GM23338 (cell line): ENCODE results near the gene CALHM5. TPM values are rescaled to one million over a fixed set of nuclear protein-coding genes. Genes with fewer than 3 reads are reported as not detected.
A peak's percentile ranks its signal among the peaks of the same experiment; 100 is the strongest.

Experiments used
- ATAC-seq: fragments of 200-7000 bp; cut with Tn5 transposase; 3 replicates; pipeline ENCODE4 v1.9.1; 2020
- DNase-seq: peaks from one replicate; pipeline ENCODE4 v3.0.0-alpha.2; 2015; ENCODE audit warnings: low spot score
- H2AFZ ChIP-seq: fragments of 200-600 bp; sonication (generic); 2 replicates; pipeline ENCODE4 v1.8.0; 2016; ENCODE audit warnings: antibody characterized with exemption, mild to moderate bottlenecking, moderate library complexity
- H3F3A ChIP-seq: fragments of 200-600 bp; sonication (generic); replicated peaks from 2 replicates; pipeline ENCODE4 v1.8.0; 2017; ENCODE audit warnings: antibody characterized with exemption, mixed run types, low read depth
- H3K27ac ChIP-seq: fragments of 200-600 bp; sonication (generic); 2 replicates; pipeline ENCODE4 v1.6.1; 2016; ENCODE audit warnings: low read depth
- H3K27me3 ChIP-seq: fragments of 200-600 bp; sonication (generic); 2 replicates; pipeline ENCODE4 v1.8.0; 2016; ENCODE audit warnings: mild to moderate bottlenecking, mixed run types, moderate library complexity; ENCODE audit not compliant: insufficient read depth
- H3K36me3 ChIP-seq: fragments of 200-600 bp; sonication (generic); 2 replicates; pipeline ENCODE4 v1.8.0; 2016; ENCODE audit warnings: mild to moderate bottlenecking; ENCODE audit not compliant: insufficient read depth
- H3K4me1 ChIP-seq: fragments of 200-600 bp; sonication (generic); 2 replicates; pipeline ENCODE4 v1.8.0; 2016; ENCODE audit warnings: mild to moderate bottlenecking, moderate library complexity; ENCODE audit not compliant: insufficient read depth
- H3K4me2 ChIP-seq: fragments of 200-600 bp; sonication (generic); 2 replicates; pipeline ENCODE4 v1.7.1; 2017; ENCODE audit warnings: mixed run types
- H3K4me3 ChIP-seq: fragments of 200-600 bp; sonication (generic); 2 replicates; pipeline ENCODE4 v1.6.1; 2016; ENCODE audit warnings: mixed run types
- H3K79me2 ChIP-seq: fragments of 200-600 bp; sonication (generic); replicated peaks from 2 replicates; pipeline ENCODE4 v1.8.0; 2017; ENCODE audit warnings: mild to moderate bottlenecking; ENCODE audit not compliant: insufficient read depth
- H3K9me2 ChIP-seq: fragments of 200-600 bp; sonication (generic); 2 replicates; pipeline ENCODE4 v1.8.0; 2017; ENCODE audit not compliant: insufficient read depth
- H4K20me1 ChIP-seq: fragments of 200-600 bp; sonication (generic); replicated peaks from 2 replicates; pipeline ENCODE4 v1.8.0; 2017; ENCODE audit warnings: mild to moderate bottlenecking; ENCODE audit not compliant: insufficient read depth
- H3K27ac Mint-ChIP-seq: 2 replicates; pipeline ENCODE4 v1.8.0; 2020; ENCODE audit warnings: inconsistent platforms, mild to moderate bottlenecking, moderate library complexity, mixed read lengths
- H3K27me3 Mint-ChIP-seq: 3 replicates; pipeline ENCODE4 v1.8.0; 2022; ENCODE audit warnings: low read depth, mild to moderate bottlenecking, moderate library complexity, mixed read lengths, inconsistent platforms; ENCODE audit not compliant: insufficient read depth, poor library complexity
- H3K36me3 Mint-ChIP-seq: 3 replicates; pipeline ENCODE4 v1.8.0; 2021; ENCODE audit warnings: low read depth, mild to moderate bottlenecking, inconsistent platforms, moderate library complexity, mixed read lengths
- H3K4me1 Mint-ChIP-seq: 3 replicates; pipeline ENCODE4 v1.8.0; 2020; ENCODE audit warnings: mild to moderate bottlenecking, inconsistent platforms, mixed read lengths
- H3K4me3 Mint-ChIP-seq: 3 replicates; pipeline ENCODE4 v1.8.0; 2021; ENCODE audit warnings: moderate library complexity, mild to moderate bottlenecking, inconsistent platforms, mixed read lengths
- H3K9me3 Mint-ChIP-seq: 3 replicates; pipeline ENCODE4 v1.8.0; 2020; ENCODE audit warnings: moderate library complexity, mild to moderate bottlenecking, inconsistent platforms, mixed read lengths
- CREB1 ChIP-seq: fragments of 250-450 bp; sonication (Bioruptor Pico); IDR thresholded peaks from 2 replicates; pipeline ENCODE4 v1.5.0; 2020; ENCODE audit warnings: low read depth, mild to moderate bottlenecking, moderate library complexity
- ETS1 ChIP-seq: IDR thresholded peaks from 2 replicates; pipeline ENCODE4 v1.6.1; 2016; ENCODE audit warnings: antibody characterized with exemption
- EZH2 ChIP-seq: fragments of 200-600 bp; sonication (generic); IDR thresholded peaks from one replicate; pipeline ENCODE4 v1.8.0; 2017; ENCODE audit warnings: antibody characterized with exemption, mild to moderate bottlenecking, low read depth; ENCODE audit not compliant: unreplicated experiment
- EZH2phosphoT487 ChIP-seq: fragments of 200-600 bp; sonication (generic); IDR thresholded peaks from one replicate; pipeline ENCODE4 v1.8.1; 2018; ENCODE audit warnings: antibody characterized with exemption; ENCODE audit not compliant: unreplicated experiment
- JUNB ChIP-seq: IDR thresholded peaks from one replicate; pipeline ENCODE4 v1.6.1; 2016; ENCODE audit warnings: antibody characterized with exemption; ENCODE audit not compliant: unreplicated experiment
- NANOG ChIP-seq: IDR thresholded peaks from 2 replicates; pipeline ENCODE4 v1.6.1; 2016; ENCODE audit warnings: antibody characterized with exemption, borderline replicate concordance
- POLR2AphosphoS5 ChIP-seq: IDR thresholded peaks from 2 replicates; pipeline ENCODE4 v1.6.1; 2016; ENCODE audit warnings: antibody characterized with exemption, low read depth
- STAT1 ChIP-seq: IDR thresholded peaks from one replicate; pipeline ENCODE4 v1.6.1; 2016; ENCODE audit warnings: antibody characterized with exemption; ENCODE audit not compliant: unreplicated experiment
- ZNF114 ChIP-seq: fragments of 250-450 bp; sonication (Bioruptor Pico); IDR thresholded peaks from 2 replicates; pipeline ENCODE4 v1.5.0; 2020; ENCODE audit warnings: mild to moderate bottlenecking, moderate library complexity
- ZNF331 ChIP-seq: fragments of 250-450 bp; sonication (Bioruptor Pico); IDR thresholded peaks from 2 replicates; pipeline ENCODE4 v1.5.0; 2020; ENCODE audit warnings: low read depth, mild to moderate bottlenecking, moderate library complexity
- polyA plus RNA-seq: library from polyadenylated mRNA; unstranded; fragments of >200 nt; fragmentation: Nextera tagmentation; extraction: Ambion mirVana; gene quantifications from 2 replicates; pipeline ENCODE4 v1.2.1, GENCODE V29; 2016
- total RNA-seq: library from RNA; depleted of rRNA; stranded (reverse); fragments of >200 nt; shearing (Covaris generic); gene quantifications from 2 replicates; pipeline ENCODE4 v1.2.3, GENCODE V29; 2014
- TF ChIP-seq, protein P1 (sequence below): fragments of 250-450 bp; sonication (Bioruptor Pico); IDR thresholded peaks from 2 replicates; pipeline ENCODE4 v1.5.0; 2020; ENCODE audit warnings: mild to moderate bottlenecking, moderate library complexity
- TF ChIP-seq, protein P2 (sequence below), 2 experiments: fragments of 200-600 bp in 1 of 2; sonication (generic) in 1 of 2; conservative IDR thresholded peaks; 2 replicates each; pipeline versions ENCODE4 v1.5.1 to v1.6.1; 2016 to 2017; ENCODE audit warnings: antibody characterized with exemption in 2 of 2, low read depth in 2 of 2, mild to moderate bottlenecking in 2 of 2, moderate library complexity in 1 of 2
- TF ChIP-seq, protein P3 (sequence below): IDR thresholded peaks from one replicate; pipeline ENCODE4 v1.6.1; 2018; ENCODE audit warnings: antibody characterized with exemption; ENCODE audit not compliant: unreplicated experiment

CALHM5 gene
- total and polyA plus RNA-seq, 2 experiments from 2014 or later: 0.02 to 0.10 TPM

DNA sequence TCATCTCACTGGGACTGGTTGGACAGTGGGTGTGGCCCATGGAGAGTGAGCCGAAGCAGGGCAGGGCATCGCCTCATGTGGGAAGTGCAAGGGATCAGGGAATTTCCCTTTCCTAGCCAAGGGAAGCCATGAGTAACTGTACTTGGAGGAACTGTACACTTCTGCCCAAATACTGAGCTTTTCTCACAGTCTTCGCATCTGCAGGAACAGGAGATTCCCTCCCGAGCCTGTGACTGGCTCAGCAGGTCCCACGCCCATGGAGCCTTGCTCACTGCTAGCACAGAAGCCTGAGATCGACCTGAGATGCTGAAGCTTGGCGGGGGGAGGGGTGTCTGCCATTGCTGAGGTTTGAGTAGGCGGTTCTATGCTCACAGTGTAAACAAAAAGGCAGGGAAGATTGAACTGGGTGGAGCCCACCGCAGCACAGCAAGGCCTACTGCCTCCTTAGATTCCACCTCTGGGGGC is 10.4 kb upstream of the CALHM5 start:
- H3K4me2 ChIP-seq: no peak overlapping the region

More for the DNA sequence above, 10.4 kb upstream of the CALHM5 start:
- ATAC-seq (no peak), DNase-seq (peak; percentile 38)
- Histone ChIP-seq H3K4me1 (no peaks in the 10 kb centered on the region; the same call in 1 of the 2 replicates), H3K9me2 (peaks cover 6% of the 10 kb centered on the region; the same call in 1 of the 2 replicates), H3K4me3 (no peak overlapping the region), H3K27me3 (no peaks in the 10 kb centered on the region), H3K79me2 (no peaks in the 10 kb centered on the region), H2AFZ (peak overlapping the region; percentile 72; the same call in 1 of the 2 replicates), H3F3A (no peaks in the 10 kb centered on the region), H3K27ac (no peak overlapping the region), H4K20me1 (no peaks in the 10 kb centered on the region), H3K36me3 (no peaks in the 10 kb centered on the region)
- H3K36me3 Mint-ChIP-seq: no peaks in the 10 kb centered on the region
- no peak for TF ChIP-seq POLR2AphosphoS5
- TF ChIP-seq EZH2phosphoT487: no peak
- TF ChIP-seq, protein P1, sequence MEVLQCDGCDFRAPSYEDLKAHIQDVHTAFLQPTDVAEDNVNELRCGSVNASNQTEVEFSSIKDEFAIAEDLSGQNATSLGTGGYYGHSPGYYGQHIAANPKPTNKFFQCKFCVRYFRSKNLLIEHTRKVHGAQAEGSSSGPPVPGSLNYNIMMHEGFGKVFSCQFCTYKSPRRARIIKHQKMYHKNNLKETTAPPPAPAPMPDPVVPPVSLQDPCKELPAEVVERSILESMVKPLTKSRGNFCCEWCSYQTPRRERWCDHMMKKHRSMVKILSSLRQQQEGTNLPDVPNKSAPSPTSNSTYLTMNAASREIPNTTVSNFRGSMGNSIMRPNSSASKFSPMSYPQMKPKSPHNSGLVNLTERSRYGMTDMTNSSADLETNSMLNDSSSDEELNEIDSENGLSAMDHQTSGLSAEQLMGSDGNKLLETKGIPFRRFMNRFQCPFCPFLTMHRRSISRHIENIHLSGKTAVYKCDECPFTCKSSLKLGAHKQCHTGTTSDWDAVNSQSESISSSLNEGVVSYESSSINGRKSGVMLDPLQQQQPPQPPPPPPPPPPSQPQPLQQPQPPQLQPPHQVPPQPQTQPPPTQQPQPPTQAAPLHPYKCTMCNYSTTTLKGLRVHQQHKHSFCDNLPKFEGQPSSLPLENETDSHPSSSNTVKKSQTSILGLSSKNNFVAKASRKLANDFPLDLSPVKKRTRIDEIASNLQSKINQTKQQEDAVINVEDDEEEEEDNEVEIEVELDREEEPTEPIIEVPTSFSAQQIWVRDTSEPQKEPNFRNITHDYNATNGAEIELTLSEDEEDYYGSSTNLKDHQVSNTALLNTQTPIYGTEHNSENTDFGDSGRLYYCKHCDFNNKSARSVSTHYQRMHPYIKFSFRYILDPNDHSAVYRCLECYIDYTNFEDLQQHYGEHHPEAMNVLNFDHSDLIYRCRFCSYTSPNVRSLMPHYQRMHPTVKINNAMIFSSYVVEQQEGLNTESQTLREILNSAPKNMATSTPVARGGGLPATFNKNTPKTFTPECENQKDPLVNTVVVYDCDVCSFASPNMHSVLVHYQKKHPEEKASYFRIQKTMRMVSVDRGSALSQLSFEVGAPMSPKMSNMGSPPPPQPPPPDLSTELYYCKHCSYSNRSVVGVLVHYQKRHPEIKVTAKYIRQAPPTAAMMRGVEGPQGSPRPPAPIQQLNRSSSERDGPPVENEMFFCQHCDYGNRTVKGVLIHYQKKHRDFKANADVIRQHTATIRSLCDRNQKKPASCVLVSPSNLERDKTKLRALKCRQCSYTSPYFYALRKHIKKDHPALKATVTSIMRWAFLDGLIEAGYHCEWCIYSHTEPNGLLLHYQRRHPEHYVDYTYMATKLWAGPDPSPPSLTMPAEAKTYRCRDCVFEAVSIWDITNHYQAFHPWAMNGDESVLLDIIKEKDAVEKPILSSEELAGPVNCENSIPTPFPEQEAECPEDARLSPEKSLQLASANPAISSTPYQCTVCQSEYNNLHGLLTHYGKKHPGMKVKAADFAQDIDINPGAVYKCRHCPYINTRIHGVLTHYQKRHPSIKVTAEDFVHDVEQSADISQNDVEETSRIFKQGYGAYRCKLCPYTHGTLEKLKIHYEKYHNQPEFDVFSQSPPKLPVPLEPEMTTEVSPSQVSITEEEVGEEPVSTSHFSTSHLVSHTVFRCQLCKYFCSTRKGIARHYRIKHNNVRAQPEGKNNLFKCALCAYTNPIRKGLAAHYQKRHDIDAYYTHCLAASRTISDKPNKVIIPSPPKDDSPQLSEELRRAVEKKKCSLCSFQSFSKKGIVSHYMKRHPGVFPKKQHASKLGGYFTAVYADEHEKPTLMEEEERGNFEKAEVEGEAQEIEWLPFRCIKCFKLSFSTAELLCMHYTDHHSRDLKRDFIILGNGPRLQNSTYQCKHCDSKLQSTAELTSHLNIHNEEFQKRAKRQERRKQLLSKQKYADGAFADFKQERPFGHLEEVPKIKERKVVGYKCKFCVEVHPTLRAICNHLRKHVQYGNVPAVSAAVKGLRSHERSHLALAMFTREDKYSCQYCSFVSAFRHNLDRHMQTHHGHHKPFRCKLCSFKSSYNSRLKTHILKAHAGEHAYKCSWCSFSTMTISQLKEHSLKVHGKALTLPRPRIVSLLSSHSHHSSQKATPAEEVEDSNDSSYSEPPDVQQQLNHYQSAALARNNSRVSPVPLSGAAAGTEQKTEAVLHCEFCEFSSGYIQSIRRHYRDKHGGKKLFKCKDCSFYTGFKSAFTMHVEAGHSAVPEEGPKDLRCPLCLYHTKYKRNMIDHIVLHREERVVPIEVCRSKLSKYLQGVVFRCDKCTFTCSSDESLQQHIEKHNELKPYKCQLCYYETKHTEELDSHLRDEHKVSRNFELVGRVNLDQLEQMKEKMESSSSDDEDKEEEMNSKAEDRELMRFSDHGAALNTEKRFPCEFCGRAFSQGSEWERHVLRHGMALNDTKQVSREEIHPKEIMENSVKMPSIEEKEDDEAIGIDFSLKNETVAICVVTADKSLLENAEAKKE (CRISPR knock-in tag): no peak
- TF ChIP-seq ETS1: no peak
- no peak for TF ChIP-seq ZNF114 (CRISPR knock-in tag)
- no peak for TF ChIP-seq JUNB
- no peak for TF ChIP-seq EZH2
- no peak for TF ChIP-seq CREB1 (CRISPR knock-in tag)
- TF ChIP-seq, protein P2, sequence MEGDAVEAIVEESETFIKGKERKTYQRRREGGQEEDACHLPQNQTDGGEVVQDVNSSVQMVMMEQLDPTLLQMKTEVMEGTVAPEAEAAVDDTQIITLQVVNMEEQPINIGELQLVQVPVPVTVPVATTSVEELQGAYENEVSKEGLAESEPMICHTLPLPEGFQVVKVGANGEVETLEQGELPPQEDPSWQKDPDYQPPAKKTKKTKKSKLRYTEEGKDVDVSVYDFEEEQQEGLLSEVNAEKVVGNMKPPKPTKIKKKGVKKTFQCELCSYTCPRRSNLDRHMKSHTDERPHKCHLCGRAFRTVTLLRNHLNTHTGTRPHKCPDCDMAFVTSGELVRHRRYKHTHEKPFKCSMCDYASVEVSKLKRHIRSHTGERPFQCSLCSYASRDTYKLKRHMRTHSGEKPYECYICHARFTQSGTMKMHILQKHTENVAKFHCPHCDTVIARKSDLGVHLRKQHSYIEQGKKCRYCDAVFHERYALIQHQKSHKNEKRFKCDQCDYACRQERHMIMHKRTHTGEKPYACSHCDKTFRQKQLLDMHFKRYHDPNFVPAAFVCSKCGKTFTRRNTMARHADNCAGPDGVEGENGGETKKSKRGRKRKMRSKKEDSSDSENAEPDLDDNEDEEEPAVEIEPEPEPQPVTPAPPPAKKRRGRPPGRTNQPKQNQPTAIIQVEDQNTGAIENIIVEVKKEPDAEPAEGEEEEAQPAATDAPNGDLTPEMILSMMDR (conservative IDR thresholded peaks at IDR 0.05; ENCODE audit: low read depth in 2 of 2): no peak
- TF ChIP-seq ZNF331 (CRISPR knock-in tag): no peak
- TF ChIP-seq, protein P3, sequence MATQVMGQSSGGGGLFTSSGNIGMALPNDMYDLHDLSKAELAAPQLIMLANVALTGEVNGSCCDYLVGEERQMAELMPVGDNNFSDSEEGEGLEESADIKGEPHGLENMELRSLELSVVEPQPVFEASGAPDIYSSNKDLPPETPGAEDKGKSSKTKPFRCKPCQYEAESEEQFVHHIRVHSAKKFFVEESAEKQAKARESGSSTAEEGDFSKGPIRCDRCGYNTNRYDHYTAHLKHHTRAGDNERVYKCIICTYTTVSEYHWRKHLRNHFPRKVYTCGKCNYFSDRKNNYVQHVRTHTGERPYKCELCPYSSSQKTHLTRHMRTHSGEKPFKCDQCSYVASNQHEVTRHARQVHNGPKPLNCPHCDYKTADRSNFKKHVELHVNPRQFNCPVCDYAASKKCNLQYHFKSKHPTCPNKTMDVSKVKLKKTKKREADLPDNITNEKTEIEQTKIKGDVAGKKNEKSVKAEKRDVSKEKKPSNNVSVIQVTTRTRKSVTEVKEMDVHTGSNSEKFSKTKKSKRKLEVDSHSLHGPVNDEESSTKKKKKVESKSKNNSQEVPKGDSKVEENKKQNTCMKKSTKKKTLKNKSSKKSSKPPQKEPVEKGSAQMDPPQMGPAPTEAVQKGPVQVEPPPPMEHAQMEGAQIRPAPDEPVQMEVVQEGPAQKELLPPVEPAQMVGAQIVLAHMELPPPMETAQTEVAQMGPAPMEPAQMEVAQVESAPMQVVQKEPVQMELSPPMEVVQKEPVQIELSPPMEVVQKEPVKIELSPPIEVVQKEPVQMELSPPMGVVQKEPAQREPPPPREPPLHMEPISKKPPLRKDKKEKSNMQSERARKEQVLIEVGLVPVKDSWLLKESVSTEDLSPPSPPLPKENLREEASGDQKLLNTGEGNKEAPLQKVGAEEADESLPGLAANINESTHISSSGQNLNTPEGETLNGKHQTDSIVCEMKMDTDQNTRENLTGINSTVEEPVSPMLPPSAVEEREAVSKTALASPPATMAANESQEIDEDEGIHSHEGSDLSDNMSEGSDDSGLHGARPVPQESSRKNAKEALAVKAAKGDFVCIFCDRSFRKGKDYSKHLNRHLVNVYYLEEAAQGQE: no peak
- TF ChIP-seq NANOG: no peak
- TF ChIP-seq STAT1: no peak
- H3K27ac Mint-ChIP-seq: no peak overlapping the region
- H3K27me3 Mint-ChIP-seq: peaks cover 7% of the 10 kb centered on the region
- peaks cover 2% of the 10 kb centered on the region; the same call in 2 of the 3 replicates for H3K4me1 Mint-ChIP-seq
- H3K4me3 Mint-ChIP-seq: no peak overlapping the region
- H3K9me3 Mint-ChIP-seq: peaks cover 5% of the 10 kb centered on the region; the same call in 1 of the 3 replicates
